CD4-positive, alpha-beta T cell treated with Interferon gamma for 1 hour (primary cell): ENCODE results near the gene ALDH1A2.

Experiments
- DNase-seq: peaks from one replicate; pipeline ENCODE4 v3.0.0-alpha.2; 2020

Gene ALDH1A2

GRCh38 chr15:57994221-57995049, 71.1 kb downstream of the ALDH1A2 start:
- DNase-seq: no peak

- DNase-seq: no peak
Observed at GRCh38 chr15:57993409-57994145, 71.9 kb downstream of the ALDH1A2 start.

- no peak for DNase-seq
Observed at GRCh38 chr15:57992761-57993355, 72.7 kb downstream of the ALDH1A2 start.

DNA sequence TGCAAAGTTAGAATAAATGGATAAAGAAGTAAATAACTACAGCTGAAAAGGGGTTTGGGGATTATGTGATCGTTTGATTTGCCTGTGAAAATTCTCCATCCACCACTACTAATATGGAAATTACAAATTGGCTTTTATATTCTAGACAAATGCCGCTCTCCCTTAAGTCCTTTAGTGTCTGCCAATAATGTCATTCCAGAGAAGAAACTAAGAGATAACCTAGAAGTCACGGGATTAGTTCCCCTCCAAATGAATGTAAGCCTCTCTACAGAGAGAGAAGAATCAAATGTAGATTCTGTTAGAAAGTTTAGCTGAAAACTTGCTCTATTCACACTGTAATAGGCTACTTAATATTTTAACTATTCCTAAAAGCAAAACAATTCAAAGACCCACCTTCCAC, 92.0 kb downstream of the ALDH1A2 start:
- no peak for DNase-seq

GRCh38 chr15:57972864-57973263, 92.6 kb downstream of the ALDH1A2 start:
- DNase-seq: no peak

GRCh38 chr15:57969996-57970395, 95.5 kb downstream of the ALDH1A2 start:
- DNase-seq: no peak

GRCh38 chr15:57969355-57969754, 96.2 kb downstream of the ALDH1A2 start:
- no peak for DNase-seq

DNA sequence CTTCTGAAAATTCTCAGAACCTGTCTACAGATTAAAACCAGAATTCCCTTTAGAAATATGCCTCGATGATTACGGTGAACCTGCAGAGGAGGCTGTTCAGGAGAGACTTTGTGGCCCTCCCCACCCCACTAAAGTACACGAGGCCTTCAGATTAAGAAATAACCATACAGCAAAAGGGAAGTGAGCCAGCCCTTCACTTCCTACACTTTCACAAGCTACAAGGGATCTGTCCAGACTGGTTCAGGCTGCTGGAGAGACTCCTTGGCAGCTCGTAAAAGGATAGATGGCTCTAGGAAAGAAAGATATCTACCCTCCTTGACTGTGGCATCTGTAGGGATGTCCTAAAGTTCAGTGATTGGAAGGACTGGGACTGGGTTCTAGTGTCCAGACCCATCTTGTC, 102.6 kb downstream of the ALDH1A2 start:
- DNase-seq: no peak

DNA sequence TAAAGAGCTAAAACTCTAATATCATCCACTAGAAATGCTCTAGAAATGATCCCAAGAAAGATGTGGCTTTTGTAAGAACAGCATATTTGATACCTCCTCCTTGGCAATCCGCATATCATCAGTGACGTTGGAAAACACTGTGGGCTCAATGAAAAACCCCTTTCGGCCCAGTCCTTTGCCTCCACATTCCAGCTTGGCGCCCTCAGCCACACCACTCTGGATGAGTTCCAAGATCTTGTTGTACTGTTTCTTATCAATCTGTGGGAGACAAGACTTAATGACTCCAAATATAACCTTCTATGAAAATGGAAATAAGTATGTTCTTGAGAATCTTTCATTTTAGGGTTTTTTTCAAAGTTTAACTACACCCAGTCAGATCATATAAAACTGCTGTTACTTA, 103.6 kb downstream of the ALDH1A2 start:
- no peak for DNase-seq

GRCh38 chr15:57957113-57957512, 108.4 kb downstream of the ALDH1A2 start:
- DNase-seq: no peak

- no peak for DNase-seq
Observed at GRCh38 chr15:57953874-57954273, 111.6 kb downstream of the ALDH1A2 start.

GRCh38 chr15:57951328-57951932, 114.1 kb downstream of the ALDH1A2 start:
- no peak for DNase-seq

DNA sequence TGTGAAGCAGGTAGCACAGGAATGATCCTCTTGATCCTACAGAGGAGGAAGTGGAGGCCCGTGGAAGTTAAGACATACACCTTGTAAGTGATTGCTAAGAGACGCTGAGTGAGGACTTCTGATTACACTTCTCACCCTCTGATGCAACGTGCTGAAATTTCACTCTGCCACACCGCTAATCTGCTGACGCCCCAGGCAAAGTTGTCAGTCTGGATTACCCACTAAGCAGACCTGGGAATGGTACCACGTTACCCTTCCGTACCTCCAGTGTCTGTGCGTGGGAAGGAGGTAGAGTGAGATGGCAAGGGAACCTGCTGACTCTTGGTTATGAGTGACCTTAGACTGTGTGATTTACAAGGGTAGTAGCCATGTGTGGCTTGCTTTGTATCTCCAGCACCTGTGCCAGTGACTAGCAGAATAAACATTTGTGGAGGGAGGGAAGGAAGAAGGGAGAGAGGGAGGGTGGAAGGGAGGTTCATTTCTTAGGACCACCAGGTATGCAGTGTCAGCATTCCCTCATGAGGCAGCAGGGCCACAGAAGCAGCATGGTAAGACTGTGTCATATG, 115.0 kb downstream of the ALDH1A2 start:
- no peak for DNase-seq

- DNase-seq: no peak
Observed at GRCh38 chr15:57949374-57949943, 116.1 kb downstream of the ALDH1A2 start.

DNA sequence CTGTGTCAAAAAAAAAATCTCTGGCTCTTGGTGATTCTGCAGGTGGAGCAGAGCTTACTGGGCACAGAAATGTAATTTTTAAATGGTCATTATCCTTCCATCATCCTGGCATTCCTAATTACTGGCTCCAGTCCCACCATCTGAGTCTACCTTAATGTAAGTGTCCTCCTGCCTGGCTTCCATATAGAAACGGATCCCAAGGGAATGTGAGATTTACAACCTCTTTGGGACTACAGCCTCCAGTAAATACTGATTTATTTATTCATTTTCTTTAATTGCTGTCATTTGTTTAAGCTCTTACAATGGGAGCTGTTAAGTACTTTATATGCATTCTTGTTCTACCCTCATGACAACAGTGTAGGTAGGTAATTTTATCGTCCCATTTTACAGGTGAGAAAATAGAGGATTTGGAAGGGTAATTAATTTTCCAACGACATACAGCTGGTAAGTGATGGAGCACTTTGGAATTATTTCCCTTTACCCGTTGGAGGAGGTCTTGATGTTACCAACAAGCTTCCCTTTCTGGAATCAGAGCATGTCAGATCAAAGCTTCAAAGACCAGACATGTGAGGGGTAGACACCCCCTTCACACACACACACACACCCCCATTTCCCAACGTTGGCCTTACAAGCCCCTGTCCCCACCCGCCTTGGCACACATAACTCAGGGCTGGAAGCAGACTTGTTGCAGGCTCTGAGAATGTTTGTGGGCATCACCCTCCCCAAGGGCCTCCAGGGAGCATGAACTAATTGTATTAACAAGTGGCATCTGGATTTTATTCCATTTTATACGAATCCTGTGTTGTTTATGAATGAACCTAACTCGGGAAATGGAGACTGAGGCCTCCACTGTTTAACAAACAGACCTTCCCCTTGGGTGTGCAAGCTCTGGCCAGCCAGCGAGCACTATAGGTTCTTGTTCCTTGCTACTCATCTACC, 116.9 kb downstream of the ALDH1A2 start:
- DNase-seq: no peak

- DNase-seq: no peak
Observed at GRCh38 chr15:57947781-57948180, 117.7 kb downstream of the ALDH1A2 start.

- DNase-seq: no peak
Observed at GRCh38 chr15:57947282-57947681, 118.2 kb downstream of the ALDH1A2 start.

- DNase-seq: no peak
Observed at GRCh38 chr15:57946491-57947048, 118.9 kb downstream of the ALDH1A2 start.

DNA sequence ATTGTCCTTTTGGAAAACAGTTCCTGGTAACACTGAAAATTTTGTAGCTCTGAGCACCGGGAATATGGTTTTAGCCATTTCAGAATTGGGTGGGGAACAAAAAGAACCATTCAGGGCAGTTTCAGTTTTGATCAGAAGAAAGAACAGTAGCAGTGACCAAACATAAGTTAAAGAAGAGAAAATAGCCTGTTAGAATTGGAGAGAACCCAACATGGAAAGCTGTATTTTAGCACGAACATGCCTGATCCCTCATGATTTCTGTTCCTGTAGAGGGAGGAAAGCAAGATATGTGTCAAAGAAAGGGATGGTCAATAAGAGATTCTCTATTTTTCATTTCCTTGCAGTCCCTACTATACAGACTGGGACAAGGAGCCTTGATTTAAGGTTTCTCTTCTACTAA, 119.9 kb downstream of the ALDH1A2 start:
- DNase-seq: no peak

DNA sequence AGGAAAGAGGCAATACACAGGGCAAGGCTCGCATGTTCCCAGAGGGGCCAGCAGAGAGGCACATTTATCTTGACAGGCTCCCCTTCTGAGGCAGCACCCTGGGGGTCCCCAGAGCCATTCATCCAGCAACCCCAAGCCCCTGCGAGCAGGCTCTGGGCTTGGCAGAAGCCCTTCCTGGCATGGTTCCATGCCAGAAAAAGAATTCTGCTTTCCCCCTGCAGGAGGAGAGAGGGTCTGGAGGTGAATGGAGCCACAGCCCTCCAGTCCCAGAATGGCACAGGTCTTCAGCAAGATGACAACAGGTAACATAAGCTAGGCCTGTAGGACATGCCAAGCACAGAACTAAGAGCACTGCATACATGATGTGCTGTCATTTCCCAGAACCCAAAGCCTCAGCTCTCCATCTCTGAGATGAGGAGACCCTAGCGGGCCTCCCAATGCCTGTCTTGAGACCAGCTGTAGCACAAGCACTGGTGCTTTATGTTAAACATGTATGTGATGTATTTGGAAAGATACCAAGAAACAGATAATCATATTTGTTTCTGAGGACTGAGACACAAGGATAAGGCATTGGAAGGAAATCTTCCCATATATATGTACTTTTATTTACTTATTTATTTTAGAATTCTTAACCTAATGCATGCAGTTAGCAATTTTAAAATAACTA, 121.6 kb downstream of the ALDH1A2 start:
- DNase-seq: no peak

GRCh38 chr15:57943171-57943570, 122.3 kb downstream of the ALDH1A2 start:
- DNase-seq: no peak
